Astrocyte of the spinal cord (primary cell): ENCODE data around the gene PRDX6.

Source experiments
- DNase-seq: peaks from one replicate; pipeline ENCODE4 v3.0.0; 2011; ENCODE audit warnings: low read depth, low spot score
- H3K4me3 ChIP-seq: 2 replicates; pipeline ENCODE4 v1.5.1; 2011; ENCODE audit warnings: low read depth, mild to moderate bottlenecking, low read length, moderate library complexity
- in situ Hi-C: cut with HindIII; loops from 2 replicates; pipeline ENCODE4 v1.10.0; 2017; ENCODE audit warnings: low sequenced_read_pairs
- TF ChIP-seq, protein P1 (sequence below): IDR thresholded peaks from 2 replicates; pipeline ENCODE4 v1.5.1; 2012; ENCODE audit warnings: low read depth, mild to moderate bottlenecking, low read length, inconsistent platforms

Gene PRDX6

GRCh38 chr1:173495609-173496267 lies 18.6 kb downstream of the PRDX6 start:
- in situ Hi-C loops: no loop called here
- TF ChIP-seq, protein P1, sequence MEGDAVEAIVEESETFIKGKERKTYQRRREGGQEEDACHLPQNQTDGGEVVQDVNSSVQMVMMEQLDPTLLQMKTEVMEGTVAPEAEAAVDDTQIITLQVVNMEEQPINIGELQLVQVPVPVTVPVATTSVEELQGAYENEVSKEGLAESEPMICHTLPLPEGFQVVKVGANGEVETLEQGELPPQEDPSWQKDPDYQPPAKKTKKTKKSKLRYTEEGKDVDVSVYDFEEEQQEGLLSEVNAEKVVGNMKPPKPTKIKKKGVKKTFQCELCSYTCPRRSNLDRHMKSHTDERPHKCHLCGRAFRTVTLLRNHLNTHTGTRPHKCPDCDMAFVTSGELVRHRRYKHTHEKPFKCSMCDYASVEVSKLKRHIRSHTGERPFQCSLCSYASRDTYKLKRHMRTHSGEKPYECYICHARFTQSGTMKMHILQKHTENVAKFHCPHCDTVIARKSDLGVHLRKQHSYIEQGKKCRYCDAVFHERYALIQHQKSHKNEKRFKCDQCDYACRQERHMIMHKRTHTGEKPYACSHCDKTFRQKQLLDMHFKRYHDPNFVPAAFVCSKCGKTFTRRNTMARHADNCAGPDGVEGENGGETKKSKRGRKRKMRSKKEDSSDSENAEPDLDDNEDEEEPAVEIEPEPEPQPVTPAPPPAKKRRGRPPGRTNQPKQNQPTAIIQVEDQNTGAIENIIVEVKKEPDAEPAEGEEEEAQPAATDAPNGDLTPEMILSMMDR: no peak
- no peak for DNase-seq
- H3K4me3 ChIP-seq: no peak overlapping the region

DNA sequence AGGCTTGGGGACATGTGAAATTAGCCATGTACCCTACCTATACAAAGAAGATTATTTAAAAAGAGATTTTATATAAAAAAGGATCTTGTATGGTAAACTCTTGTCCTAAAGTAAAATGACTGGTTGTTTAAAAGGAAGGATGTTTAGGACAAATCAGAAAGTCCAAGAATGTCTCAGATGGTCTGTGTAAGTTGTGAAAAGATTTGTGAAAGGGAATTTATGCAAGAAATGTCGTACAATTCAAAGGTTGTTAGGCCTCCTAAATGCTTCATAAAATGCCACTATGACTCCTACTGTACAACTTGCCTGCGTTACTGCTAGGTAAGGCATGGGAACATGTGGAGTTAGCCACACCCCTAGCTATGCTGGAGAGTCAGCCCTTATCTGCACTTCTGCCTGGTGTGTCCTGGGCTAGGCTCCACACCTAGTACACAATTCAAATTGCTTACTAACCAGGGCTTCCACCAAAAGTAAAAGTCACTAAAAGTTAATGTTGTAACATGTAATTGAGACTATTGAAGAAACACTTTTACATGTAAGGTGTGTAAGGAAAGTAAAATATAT lies 19.7 kb downstream of the PRDX6 start:
- no peak for DNase-seq
- in situ Hi-C loops: no loop called here
- H3K4me3 ChIP-seq: no peak overlapping the region
- TF ChIP-seq, protein P1: no peak

GRCh38 chr1:173499729-173500128 lies 22.6 kb downstream of the PRDX6 start:
- in situ Hi-C loops: no loop called here
- TF ChIP-seq, protein P1: no peak
- H3K4me3 ChIP-seq: no peak overlapping the region
- DNase-seq: no peak

DNA sequence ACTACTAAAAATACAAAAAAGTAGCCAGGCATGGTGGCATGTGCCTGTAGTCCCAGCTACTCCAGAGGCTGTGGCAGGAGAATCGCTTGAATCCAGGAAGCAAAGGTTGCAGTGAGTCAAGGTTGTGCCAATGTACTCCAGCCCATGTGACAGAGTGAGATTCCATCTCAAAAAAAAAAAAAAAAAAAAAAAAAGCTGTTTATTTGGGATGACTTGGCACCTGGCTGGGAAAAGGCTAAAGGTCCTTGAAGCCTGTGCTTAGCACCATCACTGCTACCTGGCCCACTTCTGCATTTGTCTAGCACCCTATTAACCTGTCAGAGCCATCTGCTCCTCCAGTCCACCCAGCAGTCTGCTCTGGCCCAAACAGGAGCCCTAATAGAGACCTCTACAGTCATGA lies 25.0 kb downstream of the PRDX6 start:
- no peak overlapping the region for H3K4me3 ChIP-seq
- TF ChIP-seq, protein P1: no peak
- no peak for DNase-seq
- in situ Hi-C loops: no loop called here

- DNase-seq: no peak
- H3K4me3 ChIP-seq: no peak overlapping the region
- in situ Hi-C loops: no loop called here
- TF ChIP-seq, protein P1: no peak
Measured at GRCh38 chr1:173503391-173503790, 26.3 kb downstream of the PRDX6 start.

GRCh38 chr1:173504268-173504667 lies 27.1 kb downstream of the PRDX6 start:
- in situ Hi-C loops: no loop called here
- no peak for DNase-seq
- TF ChIP-seq, protein P1: no peak
- no peak overlapping the region for H3K4me3 ChIP-seq
